Psoas muscle (tissue), 8 donors: Measurements from ENCODE around the gene SGCE. TPM values are rescaled to one million over a fixed set of nuclear protein-coding genes. Genes with fewer than 3 reads are reported as not detected.

Source experiments
- ATAC-seq, 4 donors: fragments of 200-7000 bp; cut with Tn5 transposase; one replicate each; pipeline ENCODE4 v1.9.1; 2020; ENCODE audit warnings: moderate library complexity in 3 of 4, mild to moderate bottlenecking in 2 of 4
- DNase-seq, 2 donors: peaks; one replicate each; pipeline ENCODE4 v3.0.0-alpha.2; 2020
- H3K27ac ChIP-seq: fragments of 200-600 bp; one replicate; pipeline ENCODE4 v1.8.0; 2022
- H3K27me3 ChIP-seq, 3 donors: fragments of 200-600 bp in 1 of 3; one replicate each; pipeline versions ENCODE4 v1.6.1 to v1.8.0; 2013 to 2022; ENCODE audit warnings: low read length in 2 of 3, mild to moderate bottlenecking in 2 of 3, moderate library complexity in 1 of 3; ENCODE audit not compliant: insufficient read depth in 3 of 3
- H3K36me3 ChIP-seq, 2 donors: fragments of 200-600 bp in 1 of 2; one replicate each; pipeline versions ENCODE4 v1.6.1 to v1.8.0; 2013 to 2022; ENCODE audit warnings: low read depth in 1 of 2, mild to moderate bottlenecking in 1 of 2, moderate library complexity in 1 of 2; ENCODE audit not compliant: insufficient read depth in 1 of 2
- H3K4me1 ChIP-seq: fragments of 200-600 bp; one replicate; pipeline ENCODE4 v1.8.0; 2022
- H3K4me3 ChIP-seq: fragments of 200-600 bp; one replicate; pipeline ENCODE4 v1.8.0; 2022; ENCODE audit warnings: mild to moderate bottlenecking
- H3K9me3 ChIP-seq: fragments of 200-600 bp; one replicate; pipeline ENCODE4 v1.8.0; 2022
- CTCF ChIP-seq: fragments of 200-600 bp; IDR thresholded peaks from one replicate; pipeline ENCODE4 v1.8.0; 2022; ENCODE audit warnings: antibody characterized with exemption
- WGBS, 3 donors: extraction: QIAGEN DNeasy Blood & Tissue Kit; methylation state at CpG; one replicate each; pipeline versions ENCODE4 v1.1.6 to v1.1.7; 2013; 5-methylcytosine and 5-hydroxymethylcytosine counted together
- intact Hi-C, 2 donors: fragments of 100-400 bp; cut with DNase I; formaldehyde crosslinking; loops; one replicate each; pipeline versions ENCODE4 v1.11.0 to v1.14.2; 2022
- polyA plus RNA-seq, 3 donors: library from polyadenylated mRNA; stranded (reverse); fragments of 200-250 nt; gene quantifications; one replicate each; pipeline ENCODE4 v1.2.3, GENCODE V29; 2013
- total RNA-seq, 4 donors: library from RNA; stranded (reverse); fragmentation: NEBNext Ultra II Directional in 2 of 4; extraction: Animal tissue kit (Norgen Biotek cat#: 25700) in 2 of 4; gene quantifications; one replicate each; pipeline versions ENCODE4 v1.2.1 to v1.2.4, GENCODE V29; 2021 to 2023
- donor health status: healthy with polysubstance abuse.
- donor health status: DM: no; HTN: no; CAD: no; lungs with moderate emphysema.
- donor health status: Bipolar disorder and iron deficiency.
- donor health status: healthy.
- donor health status: DM: yes; HTN: yes; CAD: no.
- donor health status: DM: no; HTN: no; CAD: no.
- donor health status: DM: no; HTN: no; CAD: no.
- donor health status: DM: yes; HTN: yes; CAD: no.

Gene SGCE
- total and polyA plus RNA-seq, 7 donors = 3.9 to 13.0 (median 6.1) TPM

GRCh38 chr7:94669773-94670495 is 14.0 kb upstream of the SGCE start:
- Histone ChIP-seq H3K4me3 (no peak overlapping the region), H3K4me1 (no peaks in the 10 kb centered on the region), H3K9me3 (no peaks in the 10 kb centered on the region), H3K36me3 (no peaks in the 10 kb centered on the region), H3K27ac (no peak overlapping the region), H3K27me3 (peaks cover 0 to 2% (median 0%) of the 10 kb centered on the region in 3 donors)
- ATAC-seq (no peak), DNase-seq (no peak)
- intact Hi-C loops = no loop called here
- no peak for TF ChIP-seq CTCF
- 89 to 100% (median 93%) methylated on average over 1 of the region's 1 CpG for WGBS, 3 donors

GRCh38 chr7:94666879-94667587 is 11.1 kb upstream of the SGCE start:
- H3K36me3 ChIP-seq = no peaks in the 10 kb centered on the region
- ATAC-seq = no peak
- H3K4me1 ChIP-seq = no peaks in the 10 kb centered on the region
- H3K9me3 ChIP-seq = no peaks in the 10 kb centered on the region
- TF ChIP-seq CTCF = no peak
- intact Hi-C loops = no loop called here
- 66 to 78% (median 76%) methylated on average over 3 of the region's 3 CpGs for WGBS, 3 donors
- H3K4me3 ChIP-seq = no peak overlapping the region
- no peak overlapping the region for H3K27ac ChIP-seq
- H3K27me3 ChIP-seq = peaks cover 0 to 2% (median 0%) of the 10 kb centered on the region in 3 donors
- DNase-seq = no peak

DNA sequence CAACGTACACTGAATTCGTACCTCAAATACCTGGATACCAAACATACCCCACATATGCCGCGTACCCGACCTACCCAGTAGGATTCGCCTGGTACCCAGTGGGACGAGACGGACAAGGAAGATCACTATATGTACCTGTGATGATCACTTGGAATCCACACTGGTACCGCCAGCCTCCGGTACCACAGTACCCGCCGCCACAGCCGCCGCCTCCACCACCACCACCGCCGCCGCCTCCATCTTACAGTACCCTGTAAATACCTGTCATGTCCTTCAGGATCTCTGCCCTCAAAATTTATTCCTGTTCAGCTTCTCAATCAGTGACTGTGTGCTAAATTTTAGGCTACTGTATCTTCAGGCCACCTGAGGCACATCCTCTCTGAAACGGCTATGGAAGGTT is 9.5 kb upstream of the SGCE start:
- intact Hi-C loops = no loop called here
- DNase-seq (no peak), ATAC-seq (no peak)
- Histone ChIP-seq H3K27ac (no peak overlapping the region), H3K4me1 (no peaks in the 10 kb centered on the region), H3K4me3 (no peak overlapping the region), H3K9me3 (no peaks in the 10 kb centered on the region), H3K27me3 (peaks cover 0 to 2% (median 0%) of the 10 kb centered on the region in 3 donors), H3K36me3 (no peaks in the 10 kb centered on the region)
- WGBS, 3 donors = 98 to 99% (median 99%) methylated on average over 18 of the region's 18 CpGs
- TF ChIP-seq CTCF = no peak

- ATAC-seq (no peak), DNase-seq (peak in 1 of 2 donors; percentile 53)
- Histone ChIP-seq H3K4me1 (no peaks in the 10 kb centered on the region), H3K27ac (no peak overlapping the region), H3K36me3 (no peaks in the 10 kb centered on the region), H3K27me3 (peaks cover 0 to 2% (median 0%) of the 10 kb centered on the region in 3 donors), H3K4me3 (no peak overlapping the region), H3K9me3 (no peaks in the 10 kb centered on the region)
- intact Hi-C loops = no loop called here
- no peak for TF ChIP-seq CTCF
- WGBS, 3 donors = 96 to 98% (median 97%) methylated on average over 23 of the region's 23 CpGs
Observed at GRCh38 chr7:94664023-94664422, 8.1 kb upstream of the SGCE start.
